ENCODE results near the gene MRPL37.

Gene MRPL37

GRCh38 chr1:54220004-54220811, 20.2 kb downstream of the MRPL37 start:
- peak overlapping the region; percentile 59 for H3K27ac Mint-ChIP-seq
- H3K4me3 Mint-ChIP-seq = no peak overlapping the region
- no peaks in the 10 kb centered on the region for H3K9me3 Mint-ChIP-seq
- H3K27me3 Mint-ChIP-seq (ENCODE audit: low read depth) = no peaks in the 10 kb centered on the region
- H3K4me1 Mint-ChIP-seq (ENCODE audit: low read depth) = peaks cover 10% of the 10 kb centered on the region
- H3K36me3 Mint-ChIP-seq (ENCODE audit: low read depth) = peaks cover 35% of the 10 kb centered on the region

- H3K4me1 Mint-ChIP-seq (ENCODE audit: low read depth) = peaks cover 10% of the 10 kb centered on the region
- H3K4me3 Mint-ChIP-seq = no peak overlapping the region
- no peaks in the 10 kb centered on the region for H3K9me3 Mint-ChIP-seq
- H3K27ac Mint-ChIP-seq = peak overlapping the region; percentile 20
- no peaks in the 10 kb centered on the region for H3K27me3 Mint-ChIP-seq (ENCODE audit: low read depth)
- peaks cover 38% of the 10 kb centered on the region for H3K36me3 Mint-ChIP-seq (ENCODE audit: low read depth)
These were observed 21.3 kb downstream of the MRPL37 start for GRCh38 chr1:54221113-54221834.

- Mint-ChIP-seq H3K27ac (peak overlapping the region; percentile 59), H3K27me3 (ENCODE audit: low read depth) (no peaks in the 10 kb centered on the region), H3K9me3 (no peaks in the 10 kb centered on the region), H3K4me3 (no peak overlapping the region), H3K4me1 (ENCODE audit: low read depth) (peaks cover 8% of the 10 kb centered on the region), H3K36me3 (ENCODE audit: low read depth) (peaks cover 32% of the 10 kb centered on the region)
These were observed 22.0 kb downstream of the MRPL37 start for GRCh38 chr1:54221867-54222484.

GRCh38 chr1:54222711-54223110, 22.7 kb downstream of the MRPL37 start:
- Mint-ChIP-seq H3K36me3 (ENCODE audit: low read depth) (peaks cover 26% of the 10 kb centered on the region), H3K27ac (no peak overlapping the region), H3K9me3 (no peaks in the 10 kb centered on the region), H3K4me1 (ENCODE audit: low read depth) (peaks cover 8% of the 10 kb centered on the region), H3K4me3 (no peak overlapping the region), H3K27me3 (ENCODE audit: low read depth) (no peaks in the 10 kb centered on the region)

- peaks cover 9% of the 10 kb centered on the region for H3K4me1 Mint-ChIP-seq (ENCODE audit: low read depth)
- H3K27me3 Mint-ChIP-seq (ENCODE audit: low read depth) = no peaks in the 10 kb centered on the region
- H3K9me3 Mint-ChIP-seq = no peaks in the 10 kb centered on the region
- no peak overlapping the region for H3K4me3 Mint-ChIP-seq
- H3K36me3 Mint-ChIP-seq (ENCODE audit: low read depth) = peaks cover 26% of the 10 kb centered on the region
- peak overlapping the region; percentile 58 for H3K27ac Mint-ChIP-seq
These were observed 23.7 kb downstream of the MRPL37 start for GRCh38 chr1:54223441-54224202.

GRCh38 chr1:54224233-54224632, 24.3 kb downstream of the MRPL37 start:
- Mint-ChIP-seq H3K4me3 (no peak overlapping the region), H3K27ac (peak overlapping the region; percentile 31), H3K27me3 (ENCODE audit: low read depth) (no peaks in the 10 kb centered on the region), H3K36me3 (ENCODE audit: low read depth) (peaks cover 24% of the 10 kb centered on the region), H3K4me1 (ENCODE audit: low read depth) (peaks cover 10% of the 10 kb centered on the region), H3K9me3 (no peaks in the 10 kb centered on the region)

- H3K27ac Mint-ChIP-seq = peak overlapping the region; percentile 31
- H3K36me3 Mint-ChIP-seq (ENCODE audit: low read depth) = peaks cover 21% of the 10 kb centered on the region
These were observed 25.4 kb downstream of the MRPL37 start for GRCh38 chr1:54225378-54225777.

GRCh38 chr1:54225986-54226559, 26.1 kb downstream of the MRPL37 start:
- Mint-ChIP-seq H3K27ac (no peak overlapping the region), H3K9me3 (no peaks in the 10 kb centered on the region), H3K4me3 (no peak overlapping the region), H3K36me3 (ENCODE audit: low read depth) (peaks cover 25% of the 10 kb centered on the region), H3K27me3 (ENCODE audit: low read depth) (no peaks in the 10 kb centered on the region), H3K4me1 (ENCODE audit: low read depth) (peaks cover 19% of the 10 kb centered on the region)

More at GRCh38 chr1:54225378-54225777, 25.4 kb downstream of the MRPL37 start:
- no peak overlapping the region for H3K4me3 Mint-ChIP-seq
- no peaks in the 10 kb centered on the region for H3K9me3 Mint-ChIP-seq
- no peaks in the 10 kb centered on the region for H3K27me3 Mint-ChIP-seq (ENCODE audit: low read depth)
- H3K4me1 Mint-ChIP-seq (ENCODE audit: low read depth) = peaks cover 13% of the 10 kb centered on the region

GRCh38 chr1:54227091-54227602, 27.2 kb downstream of the MRPL37 start:
- peaks cover 29% of the 10 kb centered on the region for H3K36me3 Mint-ChIP-seq (ENCODE audit: low read depth)
- no peak overlapping the region for H3K27ac Mint-ChIP-seq
- peaks cover 23% of the 10 kb centered on the region for H3K4me1 Mint-ChIP-seq (ENCODE audit: low read depth)
- H3K27me3 Mint-ChIP-seq (ENCODE audit: low read depth) = no peaks in the 10 kb centered on the region
- no peak overlapping the region for H3K4me3 Mint-ChIP-seq
- no peaks in the 10 kb centered on the region for H3K9me3 Mint-ChIP-seq

- Mint-ChIP-seq H3K4me3 (no peak overlapping the region), H3K4me1 (ENCODE audit: low read depth) (peaks cover 22% of the 10 kb centered on the region), H3K27me3 (ENCODE audit: low read depth) (no peaks in the 10 kb centered on the region), H3K36me3 (ENCODE audit: low read depth) (peaks cover 29% of the 10 kb centered on the region), H3K27ac (no peak overlapping the region), H3K9me3 (no peaks in the 10 kb centered on the region)
These were observed 27.9 kb downstream of the MRPL37 start for GRCh38 chr1:54227891-54228310.

GRCh38 chr1:54228638-54229079, 28.7 kb downstream of the MRPL37 start:
- Mint-ChIP-seq H3K9me3 (no peaks in the 10 kb centered on the region), H3K4me3 (no peak overlapping the region), H3K27me3 (ENCODE audit: low read depth) (no peaks in the 10 kb centered on the region), H3K36me3 (ENCODE audit: low read depth) (peaks cover 29% of the 10 kb centered on the region), H3K4me1 (ENCODE audit: low read depth) (peaks cover 22% of the 10 kb centered on the region), H3K27ac (peak overlapping the region; percentile 20)

- Mint-ChIP-seq H3K4me1 (ENCODE audit: low read depth) (peaks cover 22% of the 10 kb centered on the region), H3K36me3 (ENCODE audit: low read depth) (peaks cover 29% of the 10 kb centered on the region), H3K9me3 (no peaks in the 10 kb centered on the region), H3K4me3 (peak overlapping the region; percentile 39), H3K27ac (peak overlapping the region; percentile 80), H3K27me3 (ENCODE audit: low read depth) (no peaks in the 10 kb centered on the region)
These were observed 29.4 kb downstream of the MRPL37 start for GRCh38 chr1:54229281-54229891.

GRCh38 chr1:54230507-54231339, 30.8 kb downstream of the MRPL37 start:
- peaks cover 25% of the 10 kb centered on the region for H3K4me1 Mint-ChIP-seq (ENCODE audit: low read depth)
- peaks cover 27% of the 10 kb centered on the region for H3K36me3 Mint-ChIP-seq (ENCODE audit: low read depth)
- no peaks in the 10 kb centered on the region for H3K9me3 Mint-ChIP-seq
- peak overlapping the region; percentile 0 for H3K4me3 Mint-ChIP-seq
- H3K27me3 Mint-ChIP-seq (ENCODE audit: low read depth) = no peaks in the 10 kb centered on the region
- H3K27ac Mint-ChIP-seq = peak overlapping the region; percentile 1

Measured in T-helper 1 cell treated with Interleukin-12 subunit alpha and Interleukin-12 subunit beta and Interleukin-4 antibody, amounts not matched to agents 30 μg/mL and 1 μg/mL, for 36 hours (primary cell).